Right hindlimb (tissue), 1 donor: ENCODE data around the gene TREX2.

Experiments used
- DNase-seq: peaks from one replicate; pipeline ENCODE4 v3.0.0-alpha.2; 2018

The TREX2 gene

DNA sequence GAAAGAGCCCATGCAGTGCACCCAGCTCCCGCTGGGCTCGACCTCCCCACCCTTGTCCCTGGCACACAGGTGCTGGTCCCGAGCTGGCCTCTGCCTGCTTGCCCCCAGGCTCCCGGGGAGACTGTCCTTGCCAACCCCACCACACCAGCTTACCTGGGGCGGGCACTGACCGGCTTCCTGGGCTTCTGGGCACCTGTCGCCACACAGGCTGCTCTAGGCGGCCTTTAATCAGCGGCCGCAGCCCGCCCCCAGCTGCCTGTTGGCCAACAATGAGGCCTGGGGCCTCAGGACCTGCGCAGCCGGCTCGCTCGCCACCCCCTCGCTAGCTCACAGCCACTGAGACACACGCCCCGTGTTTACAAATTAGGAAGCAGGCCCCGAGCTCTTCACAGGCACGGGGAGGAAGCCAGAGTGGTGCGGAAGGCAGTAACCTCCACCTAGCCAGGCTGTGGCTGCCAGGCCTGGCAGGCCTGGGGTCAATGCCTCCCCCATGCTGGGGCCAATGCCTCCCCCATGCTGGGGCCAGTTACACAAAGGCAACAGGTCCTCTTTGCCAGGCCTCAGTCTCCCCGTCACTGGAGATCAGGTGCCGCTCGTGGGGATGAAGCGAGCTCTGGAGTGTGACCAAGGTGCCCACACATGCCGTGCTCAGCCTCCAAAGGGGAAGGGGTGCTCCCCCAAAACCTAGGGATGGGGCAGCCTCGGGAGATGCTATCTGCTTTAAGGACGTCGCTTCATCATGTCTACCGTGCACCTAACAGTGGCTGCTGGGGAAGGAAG, at the start of gene TREX2:
TSS of gene TREX2 (minus strand) at position 201 of the 780 bp plus-strand sequence. CDS start 626 bp downstream, outside the sequence.
- no peak for DNase-seq

DNA sequence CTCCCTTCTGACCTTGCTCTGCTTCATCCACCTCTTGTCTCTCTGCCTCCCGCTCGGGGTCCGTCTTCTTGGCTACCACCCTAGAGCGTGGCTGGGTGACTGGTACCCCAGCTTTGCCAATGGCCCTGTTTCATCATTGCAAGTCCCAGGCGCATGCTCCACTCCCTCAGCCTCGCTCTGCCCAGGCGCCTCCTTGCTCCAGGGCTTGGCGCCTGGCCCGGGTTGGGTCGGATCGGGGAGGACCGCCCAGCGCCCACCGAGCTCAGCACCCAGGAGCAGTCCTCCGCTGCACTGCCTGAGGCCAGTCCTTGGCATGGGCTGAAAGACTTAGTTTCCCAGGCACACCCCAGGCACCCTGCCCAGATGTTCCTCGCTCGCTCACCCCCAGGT, 49.5 kb upstream of the TREX2 start:
- no peak for DNase-seq

DNA sequence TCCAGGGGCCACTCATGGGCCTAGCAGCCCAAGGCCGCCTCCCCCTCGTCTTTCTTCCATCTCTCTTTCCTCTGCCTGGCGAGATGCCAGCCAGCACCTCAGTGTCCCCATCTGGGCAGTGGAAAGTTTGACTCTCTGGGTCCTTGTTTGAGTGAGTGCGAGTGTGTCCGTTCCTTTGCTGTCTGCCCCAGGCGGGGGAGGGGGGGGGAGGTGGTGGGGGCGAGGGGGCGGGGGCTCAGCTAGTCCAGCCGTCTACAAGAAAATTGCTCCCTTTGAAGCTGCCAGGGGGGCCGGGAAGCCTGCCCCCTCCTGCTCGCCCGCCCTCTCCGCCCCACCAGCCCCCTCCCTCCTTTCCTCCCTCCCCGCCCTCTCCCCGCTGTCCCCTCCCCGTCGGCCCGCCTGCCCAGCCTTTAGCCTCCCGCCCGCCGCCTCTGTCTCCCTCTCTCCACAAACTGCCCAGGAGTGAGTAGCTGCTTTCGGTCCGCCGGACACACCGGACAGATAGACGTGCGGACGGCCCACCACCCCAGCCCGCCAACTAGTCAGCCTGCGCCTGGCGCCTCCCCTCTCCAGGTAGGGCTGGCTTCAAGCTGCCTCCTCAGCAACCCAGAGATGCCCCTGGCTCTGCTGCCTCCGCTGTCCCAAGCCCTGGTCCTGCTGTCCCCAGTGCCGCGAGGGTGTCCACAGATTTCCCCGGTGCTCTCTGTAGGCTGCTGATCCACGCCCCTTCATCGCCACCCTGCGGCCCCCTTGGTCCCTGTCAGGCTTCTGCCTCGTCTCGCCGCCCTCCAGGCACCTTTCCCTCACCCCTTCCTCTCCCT, 48.9 kb upstream of the TREX2 start, which contains the start of gene BGN:
TSS of gene BGN (plus strand) at position 440 of the 821 bp plus-strand sequence. CDS start 9,652 bp downstream, outside the sequence.
- peak; percentile 83 for DNase-seq

GRCh38 chrX:153494061-153494460, 48.2 kb upstream of the TREX2 start:
- DNase-seq = no peak

DNA sequence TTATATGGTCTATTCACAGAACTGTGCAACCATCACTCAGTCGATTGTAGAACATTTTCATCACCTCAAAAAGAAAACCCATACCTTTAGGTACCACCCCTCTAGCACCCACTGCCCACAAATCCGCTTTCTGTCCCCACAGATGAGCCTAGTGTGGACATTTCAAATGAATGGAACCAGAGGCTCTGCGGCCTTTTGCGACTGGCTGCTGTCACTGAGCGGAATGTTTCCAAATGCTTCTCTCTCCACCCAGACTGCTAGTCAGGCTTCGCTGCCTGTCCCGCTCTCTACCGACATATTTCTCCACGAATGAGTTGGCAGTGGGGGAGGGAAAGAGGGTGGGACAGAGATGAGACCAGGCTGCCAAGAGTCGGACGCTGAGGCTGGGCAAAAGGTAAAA, 47.2 kb upstream of the TREX2 start:
- no peak for DNase-seq

DNA sequence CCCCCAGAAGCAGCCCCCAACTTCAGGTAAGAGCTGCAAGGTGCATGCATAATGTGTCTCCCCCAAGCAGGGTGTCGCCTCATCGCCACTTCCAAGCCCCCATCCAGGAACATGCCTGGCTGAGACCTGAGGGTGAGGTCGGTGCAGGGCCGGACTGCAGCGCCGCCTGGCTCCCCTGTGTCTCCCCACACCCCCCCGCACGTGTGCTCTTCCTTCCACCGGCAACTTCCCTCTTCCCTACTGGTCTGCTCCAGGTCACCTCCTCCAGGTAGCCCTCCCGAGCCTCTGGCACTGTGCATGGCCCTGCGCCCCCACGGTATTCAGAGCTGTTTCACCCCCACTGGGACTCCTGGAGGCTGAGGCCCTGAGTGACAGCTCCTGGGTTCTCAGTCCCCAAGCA, 46.7 kb upstream of the TREX2 start:
- no peak for DNase-seq

DNA sequence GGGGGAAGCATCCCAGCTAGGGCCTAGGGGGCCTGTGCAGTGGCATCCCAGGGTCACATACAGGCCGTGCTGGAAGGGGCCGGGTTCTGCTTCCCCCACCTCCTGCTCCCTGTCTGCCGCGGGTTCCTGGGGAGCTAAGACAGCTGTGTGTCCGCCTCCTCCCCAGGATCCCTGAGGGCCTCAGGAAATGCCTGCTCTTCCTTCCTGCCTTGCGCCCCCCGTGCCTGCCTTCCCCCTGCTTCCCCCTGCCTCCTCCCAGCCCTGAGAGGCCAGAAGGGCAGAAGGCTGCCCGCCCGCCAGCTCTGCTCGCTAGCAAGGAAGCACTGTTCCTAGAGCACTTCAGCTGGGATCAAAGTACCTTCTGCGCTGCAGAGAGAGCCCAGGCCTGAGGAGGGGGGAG, 46.1 kb upstream of the TREX2 start:
- DNase-seq = no peak

GRCh38 chrX:153491351-153491914, 45.6 kb upstream of the TREX2 start:
- no peak for DNase-seq

DNA sequence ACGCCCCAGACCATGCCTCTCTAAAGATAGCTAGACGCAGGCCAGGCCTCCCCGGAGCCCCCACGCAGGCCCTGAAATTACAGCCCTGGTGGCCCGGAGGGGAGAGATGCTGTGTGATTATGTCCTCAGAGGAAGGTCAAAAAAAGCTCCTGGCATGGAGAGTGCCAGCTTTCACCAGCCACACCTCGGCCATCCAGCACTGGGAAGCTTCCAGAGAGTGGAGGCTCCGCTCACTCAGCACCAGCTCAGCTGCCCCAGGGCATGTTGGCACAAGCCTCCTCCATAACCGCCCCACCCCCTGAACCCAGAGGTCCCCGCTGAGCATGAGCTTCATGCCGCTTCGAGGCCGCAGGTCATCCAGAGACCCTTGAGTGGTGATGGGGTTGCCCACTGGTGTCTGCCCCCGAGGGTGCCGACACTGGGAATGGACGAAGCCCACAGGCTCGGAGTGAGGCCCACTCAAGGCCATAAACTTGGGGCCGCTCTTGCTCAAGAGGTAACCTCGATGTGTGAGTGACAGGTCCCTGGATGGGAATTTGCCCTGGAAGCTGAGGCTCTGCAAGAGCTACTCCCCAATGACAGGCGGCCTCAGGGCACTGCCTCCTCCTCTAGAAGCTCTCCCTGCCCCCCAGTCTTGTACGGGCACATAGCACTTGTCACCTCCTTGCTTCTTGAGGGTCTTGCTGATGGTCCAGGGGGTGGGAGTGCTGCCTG, 44.5 kb upstream of the TREX2 start:
- DNase-seq = no peak

DNA sequence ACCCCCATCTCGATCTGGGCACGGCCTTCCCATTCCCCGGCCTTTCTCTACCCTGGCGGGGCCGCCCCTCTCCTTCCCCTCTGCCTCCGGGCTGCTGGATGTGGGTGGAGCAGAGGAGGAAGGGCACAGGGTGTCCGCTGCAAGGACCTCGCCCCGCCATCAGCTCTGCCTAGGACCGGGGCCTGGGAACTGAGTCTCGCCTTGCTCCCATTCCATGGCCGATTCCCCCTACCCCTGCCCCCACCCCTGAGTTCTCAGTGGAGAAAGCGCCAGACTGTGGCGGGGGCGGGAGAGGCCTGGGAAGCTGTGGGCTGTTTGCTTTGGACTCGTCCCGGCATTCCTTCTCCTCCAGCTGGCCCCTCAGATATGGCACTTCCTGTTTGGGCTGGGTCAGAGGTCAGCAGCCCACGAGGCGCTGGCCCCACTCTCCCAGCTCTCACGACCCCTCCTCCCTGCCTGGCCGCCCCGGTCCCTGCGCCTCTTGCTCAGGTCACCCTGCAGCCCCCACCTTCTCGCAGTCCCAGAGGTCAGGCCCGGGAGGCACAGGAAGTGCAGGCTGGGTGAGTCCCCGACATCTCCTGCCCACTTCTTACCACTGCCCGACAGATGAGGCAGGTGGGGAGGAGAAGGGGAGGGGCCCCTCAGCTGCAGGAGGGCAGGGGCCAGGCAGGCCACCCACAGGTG, 42.5 kb upstream of the TREX2 start:
- peak; percentile 67 for DNase-seq

DNA sequence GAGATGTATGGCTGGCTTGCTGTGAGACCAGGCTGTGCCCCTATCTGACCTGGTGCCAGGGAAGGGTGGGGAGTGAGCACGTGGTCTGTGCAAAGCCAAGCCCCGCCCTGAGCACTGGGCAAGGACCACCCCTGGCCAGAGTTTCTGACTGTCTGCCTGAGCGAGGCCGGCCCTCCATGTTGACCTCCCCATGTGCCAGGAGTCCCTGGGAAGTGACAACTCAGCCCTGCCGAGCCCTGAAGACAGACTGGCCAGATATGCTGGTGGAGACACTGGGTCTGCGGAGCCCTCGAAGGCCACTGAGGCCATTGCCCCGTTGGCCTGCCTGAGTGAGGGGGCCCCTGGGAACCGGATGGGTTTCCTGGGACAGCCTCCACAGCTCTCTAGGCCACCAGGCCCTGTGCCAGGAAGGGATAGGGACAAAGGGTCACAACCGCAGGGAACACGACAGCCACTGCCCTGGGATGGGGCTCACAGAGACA, 41.8 kb upstream of the TREX2 start:
- no peak for DNase-seq

- no peak for DNase-seq
Measured at GRCh38 chrX:153486171-153486570, 40.3 kb upstream of the TREX2 start.

GRCh38 chrX:153485396-153486080, 39.7 kb upstream of the TREX2 start:
- no peak for DNase-seq

GRCh38 chrX:153482376-153483015, 36.6 kb upstream of the TREX2 start:
- no peak for DNase-seq

GRCh38 chrX:153481043-153481442, 35.2 kb upstream of the TREX2 start:
- no peak for DNase-seq

DNA sequence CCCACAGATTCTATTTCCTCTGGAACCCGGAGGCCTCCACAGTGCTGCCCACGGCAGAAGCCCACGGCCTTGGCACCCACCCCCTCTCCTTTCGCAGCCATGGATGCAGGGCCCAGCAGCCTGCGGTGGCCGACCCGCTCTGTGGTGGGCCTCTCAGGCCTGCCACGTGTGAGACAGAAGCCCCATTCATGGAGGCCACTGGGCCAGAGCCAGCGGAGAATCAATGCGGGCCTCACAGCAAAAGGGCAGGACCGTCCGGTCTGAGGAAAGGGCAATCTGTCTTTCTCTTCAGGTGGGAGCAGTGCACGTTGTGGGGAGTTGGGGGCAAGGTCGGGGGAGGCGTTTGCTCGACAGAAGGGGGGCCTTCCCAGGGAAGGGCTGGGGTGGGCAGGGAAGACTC, 32.9 kb upstream of the TREX2 start:
- no peak for DNase-seq

DNA sequence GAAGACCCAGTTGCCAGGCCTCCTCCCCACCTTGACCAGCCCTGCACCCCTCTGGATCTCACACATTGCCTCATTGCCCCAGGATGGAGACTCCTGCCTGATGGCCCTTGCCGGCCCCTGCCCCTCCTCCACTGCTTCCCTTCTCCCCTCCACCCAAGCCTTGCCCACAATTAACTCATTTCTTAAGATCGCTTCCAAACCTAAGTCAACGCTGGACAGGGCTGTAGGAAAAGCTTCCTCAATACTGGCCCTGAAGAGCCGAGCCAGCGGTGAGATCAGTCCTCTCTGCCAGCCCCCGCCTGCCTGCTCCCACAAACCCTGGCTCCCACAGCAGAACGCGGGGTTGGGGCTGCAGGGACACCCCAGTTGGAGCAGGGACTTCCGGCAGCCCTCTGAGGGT, 32.0 kb upstream of the TREX2 start:
- DNase-seq = peak; percentile 69

- no peak for DNase-seq
Measured at GRCh38 chrX:153477364-153477857, 31.6 kb upstream of the TREX2 start.

DNA sequence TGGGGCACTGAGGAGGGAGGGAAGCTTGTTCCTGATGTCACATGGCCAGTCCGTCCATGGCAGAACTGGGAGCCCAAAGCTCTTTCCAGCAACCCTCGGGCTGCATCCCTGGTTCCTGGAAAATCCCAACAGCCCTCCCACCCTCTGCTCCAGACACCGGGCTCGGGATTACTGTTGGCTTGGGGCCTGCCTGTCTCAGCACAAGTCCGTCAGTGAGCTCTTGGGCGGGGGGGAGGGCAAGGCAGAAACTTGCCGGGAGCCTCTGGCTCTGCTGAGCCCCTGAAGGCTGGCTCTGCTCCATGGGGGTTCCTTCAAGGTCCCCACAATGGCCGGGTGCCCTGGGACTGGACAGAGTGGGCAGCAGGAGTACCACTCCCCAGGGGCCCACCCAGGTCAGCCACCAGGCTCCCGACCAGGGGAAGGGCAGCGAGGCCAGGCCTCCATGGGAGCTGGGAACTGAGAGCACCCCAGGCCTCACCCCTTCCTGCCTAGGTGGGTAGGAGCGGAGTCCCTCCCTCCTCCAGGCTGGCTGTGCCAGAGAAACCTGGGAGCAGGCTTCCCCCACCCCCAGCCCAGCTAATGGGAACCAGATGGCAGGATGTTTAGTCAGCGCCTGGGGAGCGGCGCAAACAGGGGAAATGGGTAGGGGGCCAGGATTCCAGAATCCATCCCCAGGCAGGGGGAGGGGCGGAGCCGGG, 31.0 kb upstream of the TREX2 start:
- DNase-seq = peak; percentile 82

- DNase-seq = no peak
Measured at GRCh38 chrX:153475751-153476281, 30.0 kb upstream of the TREX2 start.
